ENCODE results near the gene AIFM1.

AIFM1 gene

GRCh38 chrX:130167040-130167439 lies 1.4 kb upstream of the AIFM1 start:
- DNase-seq = no peak

- DNase-seq = no peak
These were observed 799 bp upstream of the AIFM1 start for GRCh38 chrX:130166503-130166777.

- peak in 1 of 2 experiments; percentile 29 for DNase-seq
These were observed 399 bp downstream of the AIFM1 start for GRCh38 chrX:130165181-130165702.

GRCh38 chrX:130163398-130163797 lies 2.2 kb downstream of the AIFM1 start:
- DNase-seq = no peak

- no peak for DNase-seq
These were observed 3.4 kb downstream of the AIFM1 start for GRCh38 chrX:130162094-130162735.

- DNase-seq = no peak
These were observed 5.9 kb downstream of the AIFM1 start for GRCh38 chrX:130159776-130160175.

- DNase-seq = no peak
These were observed 7.3 kb downstream of the AIFM1 start for GRCh38 chrX:130158311-130158710.

- no peak for DNase-seq
These were observed 10.1 kb downstream of the AIFM1 start for GRCh38 chrX:130155564-130155963.

GRCh38 chrX:130147631-130148030 lies 18.0 kb downstream of the AIFM1 start:
- no peak for DNase-seq

- no peak for DNase-seq
These were observed 20.5 kb downstream of the AIFM1 start for GRCh38 chrX:130145123-130145522.

GRCh38 chrX:130144509-130144908 lies 21.1 kb downstream of the AIFM1 start:
- no peak for DNase-seq

- peak in 1 of 2 experiments; percentile 4 for DNase-seq
These were observed 26.0 kb downstream of the AIFM1 start for GRCh38 chrX:130139474-130140201.

GRCh38 chrX:130136961-130137360 lies 28.7 kb downstream of the AIFM1 start:
- no peak for DNase-seq

- DNase-seq = no peak
These were observed 29.1 kb downstream of the AIFM1 start for GRCh38 chrX:130136496-130136895.

- no peak for DNase-seq
These were observed 34.7 kb downstream of the AIFM1 start for GRCh38 chrX:130130990-130131389.

- DNase-seq = no peak
These were observed 40.4 kb downstream of the AIFM1 start for GRCh38 chrX:130125091-130125874.

GRCh38 chrX:130124577-130124976 lies 41.1 kb downstream of the AIFM1 start:
- DNase-seq = no peak

GRCh38 chrX:130121505-130121800 lies 44.2 kb downstream of the AIFM1 start:
- no peak for DNase-seq

- DNase-seq = peak; percentile 63 to 67
These were observed 44.7 kb downstream of the AIFM1 start for GRCh38 chrX:130120746-130121504.

- peak; percentile 29 to 45 for DNase-seq
These were observed 45.3 kb downstream of the AIFM1 start for GRCh38 chrX:130120321-130120731.

- DNase-seq = no peak
These were observed 46.2 kb downstream of the AIFM1 start for GRCh38 chrX:130119312-130119898.

GRCh38 chrX:130118441-130119311 lies 47.0 kb downstream of the AIFM1 start:
- DNase-seq = no peak
